ENCODE results near the gene OPCML. TPM values are rescaled to one million over a fixed set of nuclear protein-coding genes. Genes with fewer than 3 reads are reported as not detected.

OPCML gene
- total RNA-seq, 1 donor, result not detected

DNA sequence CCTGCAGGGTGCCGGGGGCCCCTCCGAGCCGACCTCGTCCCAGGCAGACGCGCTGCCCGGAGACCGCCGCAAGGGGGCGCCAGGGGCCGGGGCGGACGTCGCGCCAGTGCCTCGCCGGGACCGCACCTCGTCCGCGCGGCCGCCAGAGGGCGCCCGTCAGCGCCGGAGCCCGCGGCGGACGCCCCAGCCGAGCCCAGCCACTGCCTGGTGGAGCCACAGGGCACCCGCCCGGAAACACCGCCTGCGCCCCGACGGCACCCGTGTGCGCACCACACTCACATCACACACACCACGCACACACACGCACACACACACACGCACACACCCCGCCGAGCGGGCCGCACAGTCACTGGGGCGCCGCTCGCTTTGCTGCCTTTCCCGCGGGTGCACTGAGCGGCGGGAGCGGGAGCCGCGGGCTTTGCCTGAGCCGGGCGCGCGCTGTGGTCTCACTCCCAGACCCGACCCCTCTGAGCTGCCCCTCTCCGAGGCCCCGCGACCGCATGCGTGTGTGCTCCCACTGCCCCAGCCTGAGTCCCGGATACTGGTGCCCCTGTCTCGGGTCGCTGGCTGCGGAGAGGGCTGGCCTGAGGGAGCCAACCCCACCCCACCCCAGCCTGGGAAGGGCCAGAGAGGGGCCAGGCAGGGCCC lies 449.3 kb downstream of the OPCML start:
- DNase-seq (ENCODE audit: low read depth in 2 of 3, low spot score in 2 of 3), result peak in 2 of 3 donors; percentile 82 to 84

DNA sequence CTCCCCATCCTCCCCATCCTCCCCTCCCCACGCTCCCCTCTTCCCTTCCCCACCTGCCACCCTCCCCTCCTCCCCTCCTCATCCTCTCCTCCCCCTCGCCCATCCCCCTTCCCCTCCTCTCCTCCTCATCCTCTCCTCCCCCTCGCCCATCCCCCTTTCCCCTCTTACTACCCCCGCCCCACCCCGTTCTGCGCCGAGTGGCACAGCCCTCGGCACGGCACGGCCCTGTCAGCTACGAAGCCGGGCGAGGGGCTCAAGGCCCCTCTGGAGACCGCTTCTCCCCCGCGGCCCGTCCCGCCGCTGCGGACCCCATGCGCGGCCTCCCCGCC lies 449.9 kb downstream of the OPCML start:
- DNase-seq (ENCODE audit: low read depth in 2 of 3, low spot score in 2 of 3), result peak in 2 of 3 donors; percentile 4 to 16

GRCh38 chr11:133081730-133082452 lies 450.4 kb downstream of the OPCML start:
- no peak for DNase-seq (ENCODE audit: low read depth in 2 of 3, low spot score in 2 of 3)

- no peak for DNase-seq (ENCODE audit: low read depth in 2 of 3, low spot score in 2 of 3)
Measured at GRCh38 chr11:133081020-133081419, 451.3 kb downstream of the OPCML start.

- peak in 2 of 3 donors; percentile 44 to 63 for DNase-seq (ENCODE audit: low read depth in 2 of 3, low spot score in 2 of 3)
Measured at GRCh38 chr11:133078591-133079404, 453.5 kb downstream of the OPCML start.

- no peak for DNase-seq (ENCODE audit: low read depth in 2 of 3, low spot score in 2 of 3)
Measured at GRCh38 chr11:133078012-133078411, 454.3 kb downstream of the OPCML start.

DNA sequence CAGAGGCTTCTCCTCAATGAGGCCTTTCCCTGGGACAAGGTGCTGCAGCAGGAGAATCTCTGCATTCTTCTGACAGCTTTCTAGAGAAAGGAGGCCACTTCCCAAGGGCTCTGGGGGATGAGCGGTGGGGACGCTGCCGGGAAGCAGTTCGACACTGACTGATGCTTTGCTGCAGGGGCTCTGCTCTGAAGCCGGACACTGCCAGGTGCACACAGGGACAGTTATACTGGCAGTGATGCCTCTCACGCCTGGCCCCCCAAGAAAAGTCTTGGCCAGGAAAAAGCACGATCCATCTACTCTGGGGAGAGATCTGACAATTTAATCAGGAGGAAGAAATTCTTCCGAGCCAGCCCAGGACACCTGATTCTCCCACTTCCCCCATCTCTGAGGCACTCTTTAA lies 456.9 kb downstream of the OPCML start:
- DNase-seq (ENCODE audit: low read depth in 2 of 3, low spot score in 2 of 3), result no peak

GRCh38 chr11:133072858-133073582 lies 459.3 kb downstream of the OPCML start:
- DNase-seq (ENCODE audit: low read depth in 2 of 3, low spot score in 2 of 3), result no peak

DNA sequence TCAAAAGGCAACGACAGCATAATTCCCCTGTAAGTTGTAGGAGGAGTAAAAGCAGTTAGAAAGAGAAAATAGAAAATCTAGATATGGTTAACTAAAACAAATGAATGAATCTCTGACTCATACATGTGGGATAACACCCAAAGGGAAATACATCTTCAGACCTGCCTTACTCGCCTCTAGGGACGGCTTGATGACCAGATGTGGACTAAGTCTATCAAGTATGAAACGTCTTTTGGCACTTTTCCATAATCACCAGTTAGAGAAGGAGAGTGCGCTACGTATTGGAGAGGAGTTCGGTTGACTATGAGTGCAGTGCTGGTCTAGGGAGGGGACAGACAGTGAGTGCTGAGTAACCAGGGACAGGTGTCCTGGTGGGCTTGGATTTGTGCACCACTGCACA lies 459.9 kb downstream of the OPCML start:
- no peak for DNase-seq (ENCODE audit: low read depth in 2 of 3, low spot score in 2 of 3)

- DNase-seq (ENCODE audit: low read depth in 2 of 3, low spot score in 2 of 3), result no peak
Measured at GRCh38 chr11:133070791-133071190, 461.5 kb downstream of the OPCML start.

DNA sequence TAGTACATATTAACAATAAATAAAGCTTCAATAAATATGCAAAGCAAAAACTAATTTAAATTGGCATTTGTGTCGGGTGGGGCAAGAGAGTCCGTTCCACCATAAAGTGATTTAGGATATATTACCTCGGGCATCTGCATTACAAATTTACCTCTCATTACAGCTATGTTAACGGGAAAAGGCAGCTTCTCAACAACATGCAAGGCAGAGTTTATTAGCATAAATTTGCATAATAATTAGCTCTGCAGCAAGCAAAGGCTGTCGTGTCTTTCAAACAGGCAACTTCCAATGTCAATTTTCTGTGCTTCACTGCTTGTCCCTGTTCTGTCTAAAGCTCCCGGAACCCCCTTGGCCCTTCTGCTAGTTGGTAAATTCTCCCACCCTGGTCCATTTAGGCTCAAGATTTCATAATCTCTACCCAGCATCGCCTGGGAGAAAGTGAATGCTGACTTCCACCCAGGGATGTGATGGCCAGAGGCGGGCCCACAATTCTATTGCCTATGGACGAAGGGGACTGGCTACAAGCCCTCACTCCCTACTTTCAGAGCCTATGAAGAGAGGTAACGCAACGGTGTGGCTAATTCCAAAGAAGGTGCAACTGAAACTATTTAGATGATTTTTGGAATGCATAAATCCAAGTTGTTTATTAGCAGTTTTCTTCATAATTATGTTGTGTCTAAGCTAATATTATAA lies 462.1 kb downstream of the OPCML start:
- DNase-seq (ENCODE audit: low read depth in 2 of 3, low spot score in 2 of 3), result no peak

- DNase-seq (ENCODE audit: low read depth in 2 of 3, low spot score in 2 of 3), result no peak
Measured at GRCh38 chr11:133065847-133066485, 466.3 kb downstream of the OPCML start.

GRCh38 chr11:133064961-133065360 lies 467.3 kb downstream of the OPCML start:
- no peak for DNase-seq (ENCODE audit: low read depth in 2 of 3, low spot score in 2 of 3)

DNA sequence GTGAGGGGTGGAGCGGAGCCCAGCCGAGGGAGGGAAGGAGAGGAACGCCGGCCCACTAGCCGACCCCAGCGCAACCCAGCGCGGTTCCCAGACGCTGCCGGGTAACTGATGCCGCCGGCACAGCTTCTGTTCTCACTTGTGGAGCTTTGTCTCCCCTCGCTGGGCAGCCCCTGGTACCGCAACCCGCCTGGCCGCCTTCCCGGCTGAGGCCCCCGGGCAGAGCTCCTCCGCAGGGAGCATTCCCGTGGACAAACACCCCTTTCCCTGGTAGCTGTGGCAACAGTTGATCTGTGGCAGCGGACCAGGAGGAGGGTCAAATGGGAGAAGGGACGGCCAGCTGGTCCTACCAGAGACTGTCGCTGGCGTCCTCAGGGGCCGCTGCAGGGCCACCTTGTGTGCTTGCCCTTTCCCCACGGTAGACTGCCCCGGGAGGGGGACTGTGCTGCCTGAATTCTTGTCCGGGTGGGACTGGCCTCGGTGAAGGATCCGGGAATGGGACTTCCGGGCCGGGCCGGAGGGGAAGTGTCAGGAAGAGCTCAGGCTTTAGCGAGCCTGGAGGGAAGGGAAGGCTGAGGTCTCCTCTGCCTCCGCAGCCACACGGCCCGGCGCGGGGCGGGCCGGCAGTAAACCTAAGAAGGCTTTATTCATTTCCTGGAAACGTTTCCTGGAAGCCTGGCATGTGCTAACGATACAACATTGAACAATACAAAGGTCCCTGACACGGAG lies 468.0 kb downstream of the OPCML start:
- peak in 2 of 3 donors; percentile 33 to 52 for DNase-seq (ENCODE audit: low read depth in 2 of 3, low spot score in 2 of 3)

DNA sequence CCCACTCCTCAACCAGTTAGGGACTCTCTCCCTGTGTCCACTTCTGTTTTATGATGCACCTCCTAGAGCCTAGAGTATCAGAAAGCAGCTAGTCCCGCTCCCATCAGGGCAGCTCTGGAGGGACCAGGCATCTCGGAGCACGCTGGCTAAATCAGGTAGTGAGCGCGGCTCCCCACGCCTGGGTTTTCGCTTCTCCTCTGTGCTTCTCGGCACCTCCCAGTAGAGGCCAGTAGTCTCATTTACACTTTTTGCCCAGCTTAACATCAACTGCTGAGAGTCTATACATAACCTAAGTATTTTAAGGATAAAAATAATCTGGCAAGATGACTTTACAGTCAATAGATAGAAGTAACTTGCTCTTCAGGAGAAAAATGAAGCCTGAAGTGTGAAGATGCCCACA lies 473.8 kb downstream of the OPCML start:
- DNase-seq (ENCODE audit: low read depth in 2 of 3, low spot score in 2 of 3), result no peak

DNA sequence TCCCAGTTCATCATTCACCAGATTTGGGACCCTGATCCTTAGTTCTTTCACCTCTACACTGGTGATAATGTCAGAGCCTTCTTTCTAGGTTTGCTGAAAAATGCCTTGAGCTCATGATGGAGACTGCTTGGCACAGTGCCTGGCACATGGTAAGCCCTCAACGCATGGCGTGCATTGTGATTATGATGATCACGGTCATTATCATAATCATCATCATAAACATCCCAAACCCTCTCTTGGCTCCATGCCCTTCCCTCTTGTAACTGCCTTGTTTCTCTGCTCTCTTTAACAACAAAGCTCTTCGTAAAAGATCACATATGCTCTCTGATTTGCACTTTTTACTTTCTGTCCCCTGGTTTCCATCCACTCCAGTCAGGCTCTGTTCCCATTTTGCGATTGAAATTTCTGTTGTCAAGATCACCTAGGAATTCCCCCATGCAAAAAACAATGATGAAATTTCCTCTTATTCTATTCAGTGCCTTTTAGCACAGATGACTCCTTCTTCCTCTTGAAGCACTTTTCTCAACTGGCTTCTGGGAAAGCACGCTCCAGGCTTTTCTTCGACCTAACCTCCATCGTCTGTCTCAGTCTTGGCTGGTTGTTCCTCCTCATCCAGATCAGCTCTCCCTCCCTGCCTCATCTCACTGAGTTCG lies 479.1 kb downstream of the OPCML start:
- no peak for DNase-seq (ENCODE audit: low read depth in 2 of 3, low spot score in 2 of 3)

DNA sequence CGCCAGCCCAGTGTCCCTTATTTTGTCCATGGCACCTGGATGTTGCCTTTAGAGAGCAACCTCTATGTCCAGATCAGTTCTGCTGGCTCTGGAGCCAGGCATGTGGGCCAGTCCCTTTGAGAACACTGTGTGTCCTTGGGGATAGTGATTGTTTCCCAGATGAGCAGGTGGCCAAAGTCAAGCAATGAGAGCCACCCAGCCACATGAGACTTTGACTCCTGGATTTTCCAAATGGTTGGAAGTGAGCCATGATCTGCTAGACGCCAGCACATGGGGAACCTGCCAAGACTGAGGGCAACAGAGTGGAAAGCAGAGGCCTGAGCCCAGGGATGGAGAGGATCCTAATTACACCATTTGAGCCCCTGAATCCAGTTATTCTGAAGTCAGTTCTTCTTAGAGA lies 479.8 kb downstream of the OPCML start:
- DNase-seq (ENCODE audit: low read depth in 2 of 3, low spot score in 2 of 3), result no peak

DNA sequence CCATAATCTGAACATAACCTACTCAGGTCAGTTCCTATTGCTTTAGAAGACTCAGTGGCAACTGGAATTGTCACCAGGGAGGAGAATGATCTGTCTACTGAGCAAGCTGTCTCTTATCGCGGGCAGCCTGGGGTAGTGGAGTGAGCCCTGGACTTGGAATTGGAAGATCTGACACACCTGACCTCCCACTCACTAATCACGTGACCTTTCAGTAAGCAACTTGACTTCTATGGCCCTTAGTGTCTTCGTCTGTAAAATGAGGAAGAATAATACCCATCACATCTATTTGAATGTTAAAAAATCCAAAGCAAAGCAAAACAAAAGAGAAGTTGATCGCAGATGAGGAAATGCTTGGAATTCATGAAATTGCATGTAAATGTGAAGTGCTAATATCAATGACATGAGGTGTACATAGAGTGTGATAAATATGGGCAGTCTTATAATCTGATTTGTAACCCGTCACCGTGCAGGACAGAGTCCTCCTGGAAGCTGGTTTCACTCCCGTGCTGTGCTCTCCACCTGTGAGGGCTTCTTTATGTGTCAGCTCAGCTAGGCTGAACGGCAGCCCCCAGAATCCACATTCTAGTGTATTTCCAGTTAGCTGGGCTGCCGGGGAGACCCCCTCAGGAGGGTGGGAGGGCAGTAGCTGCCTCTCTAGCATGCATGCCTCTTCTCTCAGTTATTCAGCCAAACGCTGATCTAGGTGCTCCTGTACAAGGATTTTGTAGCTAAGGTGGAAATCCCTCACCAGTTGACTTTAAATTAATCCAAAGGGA lies 482.9 kb downstream of the OPCML start:
- no peak for DNase-seq (ENCODE audit: low read depth in 2 of 3, low spot score in 2 of 3)
